ENCODE measurements around the gene AAK1. TPM values are rescaled to one million over a fixed set of nuclear protein-coding genes. Genes with fewer than 3 reads are reported as not detected.
"Not testable (repeated sequence)": the region's sequence is repeated elsewhere in the genome, so short reads cannot be mapped to it uniquely, and the experiment has no call there.

Gene AAK1
- polyA plus RNA-seq, 1 donor: 11.9 TPM

DNA sequence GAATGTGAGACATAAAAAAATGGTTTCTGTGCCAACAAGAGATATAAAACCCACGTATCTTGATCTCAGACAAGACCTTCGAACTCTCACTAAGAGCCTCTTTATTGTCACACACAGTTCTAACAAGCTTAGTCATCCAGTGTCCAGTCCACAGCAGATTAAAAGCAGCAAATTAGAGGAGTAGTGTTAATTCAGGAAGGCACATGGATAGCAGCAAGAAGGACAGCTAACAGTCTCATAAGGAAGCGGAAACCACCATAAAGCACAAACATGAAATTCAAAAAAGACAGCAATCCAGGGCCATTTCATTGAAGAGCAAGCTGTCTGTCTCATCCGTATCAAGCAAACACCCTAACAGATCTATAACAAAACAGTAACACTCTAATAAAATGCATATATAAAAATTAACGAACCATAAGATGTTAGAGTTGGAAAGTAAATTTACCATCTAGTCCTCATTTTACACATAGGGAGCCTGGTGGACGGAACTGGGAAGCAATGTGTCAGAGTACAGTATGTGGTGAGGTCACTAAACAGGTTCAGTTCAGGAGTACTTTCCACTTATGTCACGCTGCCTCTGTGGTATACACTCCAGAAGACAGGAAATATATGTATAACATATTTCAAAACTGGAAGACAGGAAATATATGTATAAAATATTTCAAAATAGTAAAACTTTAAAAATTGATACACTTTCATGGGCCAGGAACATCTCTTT lies 18.3 kb downstream of the AAK1 start:
- DNase-seq (ENCODE audit: low read depth): no peak

DNA sequence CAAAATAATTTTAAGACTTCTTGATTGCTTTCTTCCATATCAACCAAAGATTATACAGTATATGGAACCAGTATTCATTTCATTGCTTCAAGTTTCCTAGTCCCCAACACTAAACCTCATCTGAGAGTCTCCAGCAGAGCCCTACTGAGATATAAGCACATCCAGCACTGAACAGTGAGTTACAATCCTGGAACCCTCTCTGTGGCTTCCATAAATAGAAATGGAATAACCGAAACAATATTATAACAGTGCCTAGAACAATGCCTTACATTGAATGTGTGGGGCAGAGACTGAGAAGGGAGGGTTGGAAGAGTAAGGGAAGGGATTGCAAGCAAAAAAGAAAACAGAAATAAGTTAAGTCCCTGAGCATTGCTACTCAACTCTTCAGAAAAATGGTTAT lies 18.9 kb downstream of the AAK1 start:
- no peak for DNase-seq (ENCODE audit: low read depth)

DNA sequence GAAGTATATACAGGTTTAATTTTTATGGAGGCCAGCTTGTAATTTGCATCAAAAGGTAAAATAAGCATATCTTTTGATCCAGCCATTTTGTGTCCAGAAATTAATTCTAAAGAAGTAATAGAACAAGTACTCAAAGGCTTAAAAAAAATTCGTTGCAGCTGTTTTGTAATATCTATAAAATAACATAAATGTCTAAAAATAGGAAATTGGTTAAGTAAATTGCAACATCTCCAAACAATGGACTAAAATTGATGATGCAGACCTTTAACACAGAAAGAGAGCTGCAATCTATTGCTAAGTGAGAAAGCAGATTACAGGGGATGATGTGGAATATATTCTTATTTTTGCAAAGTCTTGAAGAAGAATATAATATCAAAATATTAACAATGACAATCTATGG lies 19.4 kb downstream of the AAK1 start:
- no peak for DNase-seq (ENCODE audit: low read depth)

DNA sequence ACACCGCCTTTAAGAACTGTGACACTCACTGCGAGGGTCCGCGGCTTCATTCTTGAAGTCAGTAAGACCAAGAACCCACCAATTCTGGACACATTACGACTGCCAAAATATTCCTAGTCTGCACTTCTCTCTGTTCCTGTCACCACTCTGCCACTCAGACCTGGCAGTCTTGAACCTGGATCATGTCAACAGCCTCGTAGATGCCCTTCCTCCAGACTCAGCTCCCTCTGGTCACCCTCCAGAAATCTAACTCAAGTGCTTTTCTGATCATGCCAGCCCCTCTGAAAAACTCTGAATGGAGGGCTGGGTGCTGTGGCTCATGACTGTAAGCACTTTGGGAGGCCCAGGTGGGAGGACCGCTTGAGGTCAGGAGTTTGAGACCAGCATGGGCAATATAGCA lies 20.3 kb downstream of the AAK1 start:
- no peak for DNase-seq (ENCODE audit: low read depth)

DNA sequence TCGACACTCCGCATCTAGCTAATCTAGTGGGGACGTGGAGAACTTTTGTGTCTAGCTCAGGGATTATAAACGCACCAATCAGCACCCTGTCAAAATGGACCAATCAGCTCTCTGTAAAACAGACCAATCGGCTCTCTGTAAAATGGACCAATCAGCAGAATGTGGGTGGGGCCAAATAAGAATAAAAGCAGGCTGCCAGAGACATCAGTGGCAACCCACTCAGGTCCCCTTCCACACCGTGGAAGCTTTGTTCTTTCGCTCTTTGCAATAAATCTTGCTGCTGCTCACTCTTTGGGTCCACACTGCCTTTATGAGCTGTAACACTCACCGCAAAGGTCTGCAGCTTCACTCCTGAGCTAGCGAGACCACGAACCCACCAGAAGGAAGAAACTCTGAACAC lies 20.7 kb downstream of the AAK1 start:
- DNase-seq (ENCODE audit: low read depth): not testable (repeated sequence)

DNA sequence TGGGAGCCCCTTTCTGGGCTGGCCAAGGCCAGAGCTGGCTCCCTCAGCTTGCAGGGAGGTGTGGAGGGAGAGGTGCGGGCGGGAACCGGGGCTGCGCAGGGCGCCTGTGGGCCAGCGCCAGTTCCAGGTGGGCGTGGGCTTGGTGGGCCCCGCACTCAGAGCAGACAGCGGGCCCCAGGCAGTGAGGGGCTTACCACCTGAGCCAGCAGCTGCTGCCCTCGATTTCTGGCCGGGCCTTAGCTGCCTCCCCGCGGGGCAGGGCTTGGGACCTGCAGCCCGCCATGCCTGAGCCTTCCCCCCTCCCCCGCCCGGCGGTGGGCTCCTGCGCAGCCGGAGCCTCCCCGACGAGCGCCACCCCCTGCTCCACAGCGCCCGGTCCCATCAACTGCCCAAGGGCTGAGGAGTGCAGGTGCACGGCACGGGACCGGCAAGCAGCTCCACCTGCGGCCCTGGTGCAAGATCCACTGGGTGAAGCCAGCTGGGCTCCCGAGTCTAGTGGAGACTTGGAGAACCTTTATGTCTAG lies 21.5 kb downstream of the AAK1 start:
- not testable (repeated sequence) for DNase-seq (ENCODE audit: low read depth)

DNA sequence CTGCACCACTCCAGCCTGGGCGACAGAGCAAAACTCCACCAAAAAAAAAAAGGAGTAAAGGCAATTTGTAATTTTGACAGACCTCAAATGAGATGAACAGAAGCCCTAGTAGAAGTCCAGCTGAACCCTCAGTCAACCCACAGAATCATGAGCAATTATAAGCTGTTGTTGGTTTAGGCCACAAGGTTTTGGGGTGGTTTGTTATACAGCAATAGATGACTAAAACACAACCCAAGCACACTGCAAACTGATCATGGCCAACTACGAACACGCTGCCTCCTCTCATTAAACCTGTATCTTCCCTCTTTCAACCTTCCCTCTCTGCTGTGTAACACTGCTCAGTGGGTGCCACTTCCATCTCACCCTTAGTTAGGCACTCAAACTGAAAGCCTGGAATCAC lies 22.1 kb downstream of the AAK1 start:
- DNase-seq (ENCODE audit: low read depth): no peak

DNA sequence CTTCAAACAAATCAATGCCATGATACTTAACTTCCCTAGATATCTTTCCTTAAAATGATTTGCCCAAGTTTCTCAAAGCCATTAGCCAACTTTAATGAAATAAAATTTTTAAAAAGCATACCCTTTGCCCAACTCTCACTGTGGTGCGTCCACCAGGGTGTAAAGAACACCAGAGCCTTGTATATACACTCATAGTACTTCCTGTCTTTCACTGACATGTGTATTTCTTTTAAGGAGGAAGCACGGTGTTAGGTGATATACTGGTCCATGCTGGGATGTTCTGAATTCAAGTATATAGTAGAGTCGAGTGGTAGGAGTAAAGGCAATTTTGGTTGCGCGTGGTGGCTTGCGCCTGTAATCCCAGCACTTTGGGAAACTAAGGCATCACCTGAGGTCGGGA lies 22.7 kb downstream of the AAK1 start:
- DNase-seq (ENCODE audit: low read depth): no peak

DNA sequence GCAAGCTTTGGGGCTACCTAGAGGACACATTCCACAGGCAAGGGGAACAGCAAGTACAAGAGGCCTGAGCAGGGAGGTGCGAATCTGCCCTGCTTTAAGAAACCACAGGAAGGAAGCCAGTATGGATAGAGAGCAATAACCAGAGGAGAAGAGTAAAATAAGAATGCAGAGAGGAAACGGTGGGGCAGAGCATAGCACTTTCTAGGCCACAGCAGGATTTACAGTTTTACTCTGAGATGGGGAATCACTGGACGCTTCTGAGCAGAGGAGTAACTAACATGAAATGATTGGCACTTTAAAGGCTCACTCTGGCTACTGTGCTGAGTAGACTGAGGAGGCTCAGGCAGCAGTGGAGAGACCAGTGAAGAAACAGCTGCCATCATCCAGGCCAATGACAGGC lies 23.8 kb downstream of the AAK1 start:
- no peak for DNase-seq (ENCODE audit: low read depth)

DNA sequence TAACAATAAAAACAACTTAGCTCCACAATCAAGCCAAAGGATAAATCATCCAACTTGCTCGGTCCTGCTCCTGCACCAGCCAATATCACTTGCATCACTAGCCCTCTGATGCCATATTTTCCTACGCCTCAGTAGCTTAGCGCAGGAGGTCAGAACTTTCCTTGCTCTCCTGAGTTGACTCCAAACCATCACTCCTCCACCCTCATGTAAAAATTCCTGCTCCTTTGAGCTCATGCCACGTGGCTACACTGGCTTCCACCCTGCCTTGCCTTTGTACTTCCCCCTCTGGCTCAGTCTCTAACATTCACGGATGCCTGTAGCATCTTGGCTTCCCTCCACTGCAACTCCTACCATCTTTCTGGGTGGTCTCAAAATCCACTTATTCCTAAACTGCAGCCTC lies 25.2 kb downstream of the AAK1 start:
- no peak for DNase-seq (ENCODE audit: low read depth)

DNA sequence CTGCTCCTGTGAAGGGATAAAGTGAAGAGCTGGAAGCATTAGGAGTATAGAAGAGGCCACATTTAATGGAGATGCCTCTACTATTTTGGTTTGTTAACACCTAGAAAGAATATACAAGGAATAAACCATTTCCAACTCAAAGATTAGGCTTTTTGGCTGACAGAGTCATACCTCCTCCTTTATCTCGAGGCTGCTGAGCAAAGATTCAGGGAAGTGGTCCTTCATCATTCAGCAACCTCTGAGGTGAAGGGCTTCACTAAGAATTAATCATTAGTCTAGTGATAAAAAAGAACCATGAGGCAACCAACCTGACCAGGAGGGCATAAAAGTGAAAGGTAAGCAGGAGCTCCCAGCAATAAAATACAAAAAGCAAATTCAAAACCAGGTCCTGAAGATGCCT lies 25.8 kb downstream of the AAK1 start:
- DNase-seq (ENCODE audit: low read depth): no peak

DNA sequence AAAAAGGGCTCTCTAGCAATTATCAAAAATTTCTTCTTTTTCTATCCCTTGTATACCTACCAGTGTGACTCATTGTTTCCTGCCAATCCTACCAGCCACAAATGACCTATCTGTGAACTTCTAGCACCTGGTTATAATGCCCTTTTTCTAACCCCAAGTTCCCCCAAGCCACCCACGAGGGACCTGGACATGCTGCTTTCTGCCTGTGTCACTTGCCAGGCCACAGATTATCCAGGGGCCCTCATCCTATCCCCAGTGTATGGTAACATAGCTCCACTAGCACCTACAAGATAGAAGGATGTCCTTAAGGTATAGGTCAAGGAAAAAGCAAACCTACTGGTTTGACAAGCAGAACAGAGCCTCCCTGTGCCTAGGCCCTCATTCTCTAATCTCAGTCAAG lies 26.8 kb downstream of the AAK1 start:
- DNase-seq (ENCODE audit: low read depth): no peak

DNA sequence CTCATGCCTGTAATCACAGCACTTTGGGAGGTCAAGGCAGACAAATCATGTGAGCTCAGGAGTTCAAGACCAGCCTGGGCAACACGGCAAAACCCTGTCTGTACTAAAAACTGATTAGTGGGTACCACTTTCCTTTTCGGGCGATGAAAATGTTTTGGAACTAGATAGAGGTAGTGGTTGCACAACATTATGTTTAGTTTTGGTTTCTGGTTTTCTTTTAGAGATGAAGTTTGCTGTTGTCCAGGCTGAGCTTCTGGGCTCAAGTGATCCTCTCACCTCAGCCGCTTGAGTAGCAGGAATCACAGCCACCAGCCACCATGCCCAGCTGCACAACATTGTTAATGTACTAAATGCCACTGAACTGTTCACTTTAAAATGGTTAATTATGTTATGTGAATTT lies 27.6 kb downstream of the AAK1 start:
- no peak for DNase-seq (ENCODE audit: low read depth)

DNA sequence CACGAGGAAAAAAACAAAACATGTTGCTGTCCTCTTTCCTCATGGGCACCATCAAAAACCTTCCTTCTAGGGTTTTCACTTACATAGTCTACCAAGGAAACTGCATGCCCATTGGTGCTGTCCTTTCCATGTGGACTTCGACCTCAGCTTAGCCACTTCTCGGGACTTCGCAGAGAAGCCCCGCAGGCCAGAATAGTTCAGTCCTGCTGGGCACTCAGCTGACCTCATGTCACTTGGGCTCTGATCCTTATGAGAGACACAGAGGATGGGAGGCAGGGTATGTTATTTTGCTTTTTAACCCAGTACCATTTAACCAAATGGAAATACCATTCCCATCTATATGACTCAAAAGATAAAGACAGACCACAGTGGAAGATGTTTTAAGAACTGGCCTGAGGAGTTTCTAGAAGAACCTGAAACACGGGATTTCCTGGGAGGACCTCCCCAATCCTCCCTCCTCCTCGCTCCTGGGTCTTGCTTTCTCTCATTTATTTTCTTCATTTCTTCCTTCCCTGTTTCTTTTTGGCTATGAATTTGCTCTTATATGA lies 28.4 kb downstream of the AAK1 start:
- no peak for DNase-seq (ENCODE audit: low read depth)

DNA sequence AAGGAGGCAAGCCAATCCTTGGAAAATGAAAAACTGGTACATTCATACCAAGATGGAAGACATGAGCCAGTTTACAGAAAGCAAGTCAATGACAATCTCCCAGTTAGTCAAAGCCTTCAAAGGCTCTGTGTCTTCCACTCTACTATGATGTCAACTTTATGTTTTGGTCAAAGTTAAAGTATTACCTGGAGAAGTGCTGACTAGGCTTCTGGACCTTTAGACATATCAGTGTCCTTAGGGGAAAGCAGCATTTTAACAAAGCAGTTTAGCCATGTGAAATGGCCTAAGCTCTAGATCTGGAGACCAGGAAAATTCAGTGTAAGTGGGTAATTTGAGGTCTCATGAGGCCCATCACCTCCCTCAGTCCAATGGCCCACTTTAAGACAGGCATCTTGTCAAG lies 30.8 kb downstream of the AAK1 start:
- DNase-seq (ENCODE audit: low read depth): no peak

DNA sequence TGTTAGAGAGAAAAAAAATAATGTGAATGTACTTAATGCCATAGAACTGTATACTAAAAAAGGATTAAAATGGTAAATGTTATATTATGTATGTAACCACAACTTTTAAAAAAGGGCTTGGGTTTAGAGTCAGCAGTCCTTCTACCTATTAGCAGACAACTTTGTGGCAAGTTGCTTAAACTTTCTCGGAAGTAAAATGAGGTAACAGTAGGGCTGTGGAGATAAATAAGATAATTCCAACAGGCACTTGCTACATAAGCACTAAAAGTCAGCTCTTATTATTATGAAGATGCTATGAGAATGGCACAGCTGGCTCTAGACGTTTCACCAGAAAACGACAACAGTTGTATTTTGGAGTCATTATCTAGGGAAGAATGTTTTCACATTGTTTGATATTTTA lies 31.3 kb downstream of the AAK1 start:
- DNase-seq (ENCODE audit: low read depth): no peak

DNA sequence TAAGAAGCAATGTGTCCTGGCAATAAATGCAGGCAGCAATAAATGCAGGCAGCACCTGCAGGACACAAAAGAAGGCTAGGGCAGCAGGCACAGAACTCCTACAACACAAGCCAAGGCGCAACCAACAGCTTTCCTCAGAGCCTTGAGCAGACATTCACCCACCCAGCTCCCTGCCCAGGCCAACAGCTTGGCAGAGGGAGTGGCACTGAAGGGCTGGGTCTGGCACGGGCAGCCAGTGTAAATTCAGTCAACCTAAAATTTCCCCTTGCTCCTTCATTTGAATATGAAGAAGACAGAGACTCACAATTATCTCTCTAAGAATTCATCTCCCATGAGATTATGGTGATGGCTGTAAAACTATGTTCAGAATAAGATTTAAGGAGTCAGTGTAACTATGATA lies 35.4 kb downstream of the AAK1 start:
- no peak for DNase-seq (ENCODE audit: low read depth)

DNA sequence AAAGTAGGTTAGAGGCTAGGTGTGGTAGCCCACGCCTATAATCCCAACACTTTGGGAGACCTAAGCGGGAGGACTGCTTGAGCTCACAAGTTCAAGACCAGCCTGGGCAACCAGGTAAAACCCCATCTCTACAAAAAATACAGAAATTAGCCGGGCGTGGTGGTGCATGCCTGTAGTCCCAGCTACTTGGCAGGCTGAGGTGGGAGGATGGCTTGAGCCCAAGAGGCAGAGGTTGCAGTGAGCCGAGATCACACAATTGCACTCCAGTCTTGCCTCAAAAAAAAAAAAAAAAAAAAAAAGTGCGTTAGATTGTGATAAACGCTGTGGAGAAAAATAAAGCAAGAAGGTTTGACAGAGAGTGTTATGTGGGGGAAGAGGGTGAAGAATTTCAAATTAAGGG lies 36.8 kb downstream of the AAK1 start:
- DNase-seq (ENCODE audit: low read depth): not testable (repeated sequence)

DNA sequence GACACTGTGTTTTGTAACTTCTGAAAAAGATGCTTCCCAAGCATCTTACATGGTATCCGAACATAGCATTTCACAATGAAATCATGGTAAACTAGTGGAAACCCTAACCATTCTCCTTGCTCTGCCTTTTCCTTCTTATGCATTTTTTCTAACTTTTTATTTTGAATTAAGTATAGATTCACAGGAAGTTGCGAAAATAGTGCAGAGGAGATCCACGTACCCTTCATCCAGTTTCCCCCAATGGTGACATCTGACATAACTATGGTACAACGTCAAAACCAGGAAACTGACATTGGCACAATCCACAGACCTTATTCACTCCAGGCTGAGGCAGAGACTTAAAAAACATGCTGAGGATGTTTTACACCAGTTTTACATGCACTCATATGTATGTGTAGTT lies 38.3 kb downstream of the AAK1 start:
- DNase-seq (ENCODE audit: low read depth): no peak

DNA sequence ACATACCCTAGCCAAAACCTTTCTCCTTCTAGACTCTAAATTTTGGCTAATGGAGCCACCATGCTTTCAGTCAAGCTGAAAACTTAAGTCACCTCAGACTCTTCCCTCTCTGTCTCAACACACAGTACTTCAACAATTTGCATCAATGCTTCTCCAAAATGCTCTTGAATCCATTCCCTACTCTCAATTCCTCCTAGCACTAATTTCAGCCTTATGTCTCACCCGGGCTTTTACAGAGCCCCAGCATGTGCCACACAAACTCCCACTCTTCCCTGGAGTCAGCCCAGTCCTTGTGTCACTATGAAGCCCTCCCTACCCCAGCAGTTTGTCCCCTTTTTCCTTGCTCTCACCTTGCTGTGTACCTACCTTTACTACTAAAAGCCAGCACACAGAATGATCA lies 38.7 kb downstream of the AAK1 start:
- DNase-seq (ENCODE audit: low read depth): no peak

DNA sequence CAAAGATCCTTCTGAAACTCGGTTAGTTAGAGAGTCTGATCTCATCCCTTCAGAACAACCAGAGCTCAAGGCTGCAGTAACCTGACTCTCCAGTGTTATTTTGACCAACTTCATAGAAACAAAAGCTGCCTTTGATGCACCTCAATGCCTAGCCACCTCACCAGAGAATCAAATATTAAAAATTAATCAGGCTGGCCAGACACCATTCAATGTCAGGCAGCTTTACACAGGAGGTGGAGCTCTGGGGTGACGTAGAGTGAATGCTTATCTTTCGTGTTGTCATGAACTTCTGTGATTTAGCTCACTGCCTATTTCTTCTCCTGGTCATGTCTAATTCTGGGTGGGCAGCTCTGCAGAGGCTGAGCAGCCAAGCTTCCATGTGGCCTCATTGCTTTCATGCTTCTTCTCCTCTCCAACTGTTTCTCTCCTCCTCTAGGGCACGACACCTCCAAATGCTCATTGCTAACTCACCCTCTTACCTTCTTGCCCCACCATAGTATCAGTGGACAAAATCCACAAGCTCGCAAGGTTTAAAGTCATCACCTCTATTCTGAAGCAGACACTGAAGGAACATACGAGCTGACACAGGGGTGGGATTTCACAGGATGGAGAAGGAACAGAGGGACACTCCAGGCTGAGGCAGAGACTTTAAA lies 39.4 kb downstream of the AAK1 start:
- no peak for DNase-seq (ENCODE audit: low read depth)

DNA sequence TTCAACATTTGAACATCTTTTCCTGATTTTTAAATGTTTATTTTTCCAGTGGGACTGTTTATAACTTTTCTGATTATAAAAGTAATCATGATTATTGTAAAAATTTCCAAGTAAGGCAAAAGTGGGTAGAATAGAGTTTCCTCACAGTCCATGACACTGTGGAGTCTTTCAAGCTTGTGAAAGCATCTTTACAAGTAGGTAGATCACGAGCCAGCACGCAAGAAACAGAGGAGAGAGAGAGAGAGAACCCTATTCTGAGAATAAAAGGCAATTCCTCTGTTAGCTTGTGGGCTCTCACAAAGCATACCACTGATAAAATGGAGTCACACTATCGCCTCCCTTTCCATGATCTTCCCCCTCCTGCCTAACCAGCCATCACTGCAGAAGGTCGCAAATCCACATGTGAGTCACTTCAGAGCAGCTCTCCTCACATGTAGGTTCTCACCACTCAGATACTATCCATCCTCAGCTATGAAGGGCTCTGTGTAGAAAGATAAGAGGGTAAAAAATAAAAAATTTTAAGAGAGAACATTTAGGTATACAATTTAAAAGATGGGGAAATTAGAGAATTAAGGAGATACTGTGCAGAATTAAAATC lies 40.3 kb downstream of the AAK1 start:
- DNase-seq (ENCODE audit: low read depth): no peak

DNA sequence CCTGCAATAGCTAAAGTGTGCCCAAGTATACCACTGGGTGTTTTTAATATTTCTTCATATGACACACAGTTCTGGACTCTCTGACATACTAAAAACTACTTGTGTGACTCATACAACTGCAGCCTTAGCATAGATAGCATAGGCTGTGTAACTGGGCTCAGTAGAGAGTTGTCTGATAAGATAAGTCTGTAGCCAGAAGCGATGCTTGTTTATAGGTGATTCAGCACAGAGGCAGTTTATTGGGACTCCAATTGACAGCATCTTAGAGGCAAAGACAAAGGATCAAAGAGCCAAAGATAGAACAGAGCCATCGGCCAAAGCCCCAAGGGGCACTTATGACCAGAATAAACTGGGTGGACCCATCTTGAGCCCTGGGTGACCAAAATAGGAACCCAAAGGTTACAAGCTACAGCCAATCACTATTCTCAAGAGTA lies 42.3 kb downstream of the AAK1 start:
- no peak for DNase-seq (ENCODE audit: low read depth)

Measured in forelimb muscle (tissue), 1 donor.